Epithelial cell of proximal tubule (primary cell): ENCODE results near the gene FEV. TPM values are rescaled to one million over a fixed set of nuclear protein-coding genes. Genes with fewer than 3 reads are reported as not detected.

Experiments used
- DNase-seq: peaks from one replicate; pipeline ENCODE4 v3.0.0-alpha.2; 2011; ENCODE audit warnings: low read depth
- H3K4me3 ChIP-seq: 2 replicates; pipeline ENCODE4 v1.5.1; 2011; ENCODE audit warnings: low read depth, mild to moderate bottlenecking, low read length
- total RNA-seq: library from RNA; depleted of rRNA; stranded (reverse); fragments of >200 nt; gene quantifications from 2 replicates; pipeline ENCODE4 v1.2.3, GENCODE V29; 2015
- TF ChIP-seq, protein P1 (sequence below): conservative IDR thresholded peaks from 2 replicates; pipeline ENCODE4 v1.5.1; 2012; ENCODE audit warnings: low read depth, mild to moderate bottlenecking, low read length

The FEV gene
- total RNA-seq, 1 donor from 2014 or later = not detected

DNA sequence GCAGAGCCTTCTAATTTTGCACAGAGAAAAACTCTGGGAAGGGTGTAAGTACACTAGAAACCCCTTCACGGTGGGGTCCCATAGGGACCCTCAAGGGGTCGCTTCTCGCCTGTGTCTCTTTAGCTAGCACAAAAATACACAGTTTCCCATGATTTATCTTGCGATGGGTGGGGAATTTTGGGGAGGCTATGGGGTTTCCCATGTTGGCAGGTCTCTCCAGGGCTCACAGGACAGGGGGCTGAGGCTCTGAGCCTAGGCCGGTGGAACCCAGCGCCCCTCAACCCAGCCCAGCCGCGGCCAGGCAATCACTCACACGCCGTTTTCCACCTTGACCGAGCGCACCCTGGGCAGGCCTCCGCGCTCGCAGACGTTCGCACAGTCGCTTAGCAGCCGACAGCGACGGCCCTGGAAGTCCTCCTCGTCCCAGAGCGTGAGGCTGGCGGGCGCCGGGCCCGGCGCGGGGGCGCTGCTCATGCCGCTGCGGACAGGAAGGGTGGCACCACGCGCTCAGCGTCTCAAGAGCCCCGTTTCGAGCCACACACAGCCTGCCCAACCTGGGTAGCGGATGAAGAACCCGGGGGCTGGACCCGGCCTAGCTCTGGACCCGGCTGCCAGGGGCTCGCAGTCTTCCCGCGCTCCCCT is 7.8 kb upstream of the FEV start:
- DNase-seq = no peak
- TF ChIP-seq, protein P1, sequence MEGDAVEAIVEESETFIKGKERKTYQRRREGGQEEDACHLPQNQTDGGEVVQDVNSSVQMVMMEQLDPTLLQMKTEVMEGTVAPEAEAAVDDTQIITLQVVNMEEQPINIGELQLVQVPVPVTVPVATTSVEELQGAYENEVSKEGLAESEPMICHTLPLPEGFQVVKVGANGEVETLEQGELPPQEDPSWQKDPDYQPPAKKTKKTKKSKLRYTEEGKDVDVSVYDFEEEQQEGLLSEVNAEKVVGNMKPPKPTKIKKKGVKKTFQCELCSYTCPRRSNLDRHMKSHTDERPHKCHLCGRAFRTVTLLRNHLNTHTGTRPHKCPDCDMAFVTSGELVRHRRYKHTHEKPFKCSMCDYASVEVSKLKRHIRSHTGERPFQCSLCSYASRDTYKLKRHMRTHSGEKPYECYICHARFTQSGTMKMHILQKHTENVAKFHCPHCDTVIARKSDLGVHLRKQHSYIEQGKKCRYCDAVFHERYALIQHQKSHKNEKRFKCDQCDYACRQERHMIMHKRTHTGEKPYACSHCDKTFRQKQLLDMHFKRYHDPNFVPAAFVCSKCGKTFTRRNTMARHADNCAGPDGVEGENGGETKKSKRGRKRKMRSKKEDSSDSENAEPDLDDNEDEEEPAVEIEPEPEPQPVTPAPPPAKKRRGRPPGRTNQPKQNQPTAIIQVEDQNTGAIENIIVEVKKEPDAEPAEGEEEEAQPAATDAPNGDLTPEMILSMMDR = no peak
- H3K4me3 ChIP-seq = peak overlapping the region; percentile 38

DNA sequence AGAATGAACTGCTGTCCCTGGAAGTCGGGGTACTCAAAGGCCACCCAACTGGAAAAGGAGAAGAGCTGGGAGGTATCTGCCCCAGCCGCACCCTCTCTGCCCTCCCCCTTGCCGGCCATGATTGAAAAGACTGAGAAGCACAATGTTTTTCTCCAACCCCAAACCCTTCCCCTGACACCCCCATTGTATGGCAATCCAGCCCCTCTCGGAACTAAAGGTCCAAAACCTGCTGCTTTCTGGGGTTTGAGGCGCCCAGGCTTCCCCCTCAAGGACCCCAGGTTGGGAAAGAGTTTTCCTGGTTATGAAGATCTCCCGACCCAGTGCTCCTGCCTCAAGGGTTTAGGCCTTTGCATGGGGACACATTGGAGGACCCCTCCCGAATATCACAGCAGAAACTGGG is 7.2 kb upstream of the FEV start:
- no peak for DNase-seq
- H3K4me3 ChIP-seq = no peak overlapping the region
- TF ChIP-seq, protein P1 = no peak

DNA sequence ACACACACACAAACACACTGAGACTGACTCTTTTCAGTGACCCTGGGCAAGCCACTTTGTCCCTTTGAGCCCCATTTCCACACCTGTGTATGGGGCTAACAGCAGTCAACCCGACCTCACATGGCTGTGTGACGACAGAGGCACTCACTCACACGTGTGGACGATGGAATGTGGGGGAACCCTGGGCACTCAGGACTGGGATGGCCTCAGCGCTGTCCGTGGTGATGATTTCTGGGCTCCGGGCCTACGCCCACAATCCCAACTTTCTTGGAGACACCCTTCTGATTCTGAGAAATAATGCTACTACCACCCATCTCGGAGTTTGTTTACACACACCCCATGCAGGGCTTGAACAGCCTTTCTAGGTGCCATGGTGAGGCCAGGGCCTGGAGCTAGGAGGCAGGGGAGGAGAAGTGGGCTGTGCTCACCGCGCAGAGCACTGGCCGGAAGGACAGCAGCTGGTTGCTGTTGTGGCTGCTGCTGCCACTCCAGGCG is 6.7 kb upstream of the FEV start:
- H3K4me3 ChIP-seq = no peak overlapping the region
- no peak for DNase-seq
- TF ChIP-seq, protein P1 = no peak

- no peak for DNase-seq
- H3K4me3 ChIP-seq = no peak overlapping the region
- TF ChIP-seq, protein P1 = no peak
Observed at GRCh38 chr2:218990612-218991011, 5.6 kb upstream of the FEV start.

GRCh38 chr2:218990052-218990451 is 5.1 kb upstream of the FEV start:
- no peak overlapping the region for H3K4me3 ChIP-seq
- DNase-seq = no peak
- TF ChIP-seq, protein P1 = no peak

DNA sequence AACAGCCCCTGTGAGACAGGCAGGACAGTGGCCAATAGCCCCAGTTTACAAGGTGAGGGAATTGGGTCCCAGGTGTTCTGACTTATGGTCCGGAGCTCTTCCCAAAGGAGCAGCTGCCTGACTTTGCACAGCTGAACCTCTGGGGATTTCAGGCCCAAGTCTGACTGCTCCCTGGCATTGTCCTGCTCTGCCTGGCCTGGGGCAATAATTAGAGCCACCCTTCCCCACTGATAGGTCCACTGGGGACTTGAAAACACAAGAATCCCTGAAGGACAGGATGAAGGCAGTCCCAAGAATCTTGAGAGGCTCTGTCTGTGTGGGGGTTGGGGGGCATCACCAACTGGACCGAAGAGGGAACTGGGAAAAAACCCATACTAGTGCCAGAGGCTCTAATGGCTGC is 3.7 kb upstream of the FEV start:
- DNase-seq = no peak
- H3K4me3 ChIP-seq = no peak overlapping the region
- TF ChIP-seq, protein P1 = no peak

GRCh38 chr2:218988164-218988563 is 3.2 kb upstream of the FEV start:
- no peak overlapping the region for H3K4me3 ChIP-seq
- DNase-seq = no peak
- TF ChIP-seq, protein P1 = no peak
